Endothelial cell of umbilical vein (primary cell): ENCODE measurements around the gene CAP2. TPM values are rescaled to one million over a fixed set of nuclear protein-coding genes. Genes with fewer than 3 reads are reported as not detected.

Source experiments
- BruUV-seq: library from RNA; stranded (reverse); fragments of 400-500 nt; replicated peaks from 2 replicates; lab custom pipeline; 2021; lab: Mats Ljungman, UMichigan
- CTCF ChIA-PET: fragments of 300-600, 350-600 bp; sonication (Branson Sonifier 250); formaldehyde crosslinking; loops from one replicate; lab custom pipeline; 2021; ENCODE audit warnings: antibody characterized with exemption, inconsistent platforms; lab: Charles Lee
- POLR2A ChIA-PET: fragments of 300-600, 350-600 bp; sonication (Branson Sonifier 250); formaldehyde crosslinking; loops from one replicate; lab custom pipeline; 2021; ENCODE audit warnings: antibody characterized with exemption, inconsistent platforms; lab: Charles Lee
- DNase-seq: peaks from one replicate; pipeline ENCODE4 v3.0.0-alpha.2; 2011; ENCODE audit warnings: low read depth, low spot score
- FAIRE-seq: peaks from 2 replicates; lab custom pipeline; 2011; peaks lifted over from hg19 to GRCh38; lab: Jason Lieb, UNC
- H2AFZ ChIP-seq: 2 replicates; pipeline ENCODE4 v1.6.0; 2012; ENCODE audit warnings: low read depth, low read length, control low read depth, inconsistent platforms
- H3K27ac ChIP-seq: 2 replicates; pipeline ENCODE4 v1.5.1; 2011; ENCODE audit warnings: low read depth, mild to moderate bottlenecking, control low read depth, low read length, moderate library complexity; ENCODE audit not compliant: insufficient read depth
- H3K27me3 ChIP-seq, 2 experiments: 2 replicates each; pipeline versions ENCODE4 v1.6.0 to v1.6.1; 2011; ENCODE audit warnings: low read length in 2 of 2, mixed read lengths in 1 of 2; ENCODE audit not compliant: control insufficient read depth in 2 of 2, insufficient read depth in 2 of 2
- H3K36me3 ChIP-seq, 2 experiments: 2 replicates in 1 of 2; 3 replicates in 1 of 2; pipeline ENCODE4 v1.5.1; 2011; ENCODE audit warnings: low read length in 2 of 2, mild to moderate bottlenecking in 1 of 2, moderate library complexity in 1 of 2; ENCODE audit not compliant: control insufficient read depth in 2 of 2, insufficient read depth in 2 of 2; ENCODE audit errors: extremely low read depth in 1 of 2
- H3K4me1 ChIP-seq: 3 replicates; pipeline ENCODE4 v1.5.1; 2011; ENCODE audit warnings: mild to moderate bottlenecking, low read length; ENCODE audit not compliant: control insufficient read depth, insufficient read depth; ENCODE audit errors: extremely low read depth
- H3K4me2 ChIP-seq: 2 replicates; pipeline ENCODE4 v1.6.1; 2011; ENCODE audit warnings: low read length, control low read depth, mixed read lengths; ENCODE audit not compliant: insufficient read depth
- H3K4me3 ChIP-seq, 3 experiments: fragments of 200-600 bp in 1 of 3; sonication (generic), shearing (Covaris generic) in 1 of 3; replicated peaks in 1 of 3; 2 replicates each; pipeline ENCODE4 v1.5.1; 2011 to 2016; ENCODE audit warnings: control low read depth in 3 of 3, low read length in 3 of 3, mild to moderate bottlenecking in 2 of 3, inconsistent platforms in 1 of 3, low read depth in 1 of 3, moderate library complexity in 1 of 3; ENCODE audit not compliant: insufficient read depth in 1 of 3
- H3K79me2 ChIP-seq: 2 replicates; pipeline ENCODE4 v1.6.0; 2012; ENCODE audit warnings: low read length, inconsistent platforms; ENCODE audit not compliant: control insufficient read depth, insufficient read depth
- H3K9ac ChIP-seq: replicated peaks from 2 replicates; pipeline ENCODE3; 2011; ENCODE audit warnings: low read length, control low read depth; ENCODE audit not compliant: insufficient read depth; ENCODE audit errors: extremely low read depth
- H3K9me1 ChIP-seq: replicated peaks from 3 replicates; pipeline ENCODE4 v1.6.0; 2011; ENCODE audit warnings: mild to moderate bottlenecking, low read length; ENCODE audit not compliant: control insufficient read depth, insufficient read depth; ENCODE audit errors: extremely low read depth
- H3K9me3 ChIP-seq: replicated peaks from 2 replicates; pipeline ENCODE4 v1.5.1; 2012; ENCODE audit warnings: low read length, inconsistent platforms; ENCODE audit not compliant: control insufficient read depth, insufficient read depth
- H4K20me1 ChIP-seq: replicated peaks from 2 replicates; pipeline ENCODE3; 2011; ENCODE audit warnings: mild to moderate bottlenecking, low read length; ENCODE audit not compliant: control insufficient read depth, insufficient read depth; ENCODE audit errors: extremely low read depth
- FOS ChIP-seq: IDR thresholded peaks from 2 replicates; pipeline ENCODE4 v1.6.1; 2011; ENCODE audit warnings: mild to moderate bottlenecking, low read length, moderate library complexity, borderline replicate concordance; ENCODE audit not compliant: insufficient read depth
- GATA2 ChIP-seq: IDR thresholded peaks from 2 replicates; pipeline ENCODE4 v1.7.0; 2011; ENCODE audit warnings: low read depth, mild to moderate bottlenecking, moderate library complexity, mixed read lengths, low read length; ENCODE audit not compliant: insufficient read length, insufficient read depth
- MAX ChIP-seq: IDR thresholded peaks from 2 replicates; pipeline ENCODE4 v1.6.1; 2011; ENCODE audit not compliant: insufficient read depth, insufficient read length
- MYC ChIP-seq: IDR thresholded peaks from one replicate; pipeline ENCODE4 v1.6.1; 2011; ENCODE audit warnings: mild to moderate bottlenecking, low read depth, low read length
- POLR2AphosphoS5 ChIP-seq: IDR thresholded peaks from 2 replicates; pipeline ENCODE4 v1.6.1; 2012; ENCODE audit warnings: low read depth, mild to moderate bottlenecking, control low read depth, low read length, moderate library complexity; ENCODE audit not compliant: insufficient read depth
- dilution Hi-C: fragments of 300-500 bp; cut with MboI; formaldehyde crosslinking; loops from one replicate; pipeline ENCODE4 v1.15.0; 2019; ENCODE audit warnings: low sequenced_read_pairs; ENCODE audit not compliant: extremely low pct_ligation_motif_present
- intact Hi-C: fragments of 100-400 bp; cut with micrococcal nuclease; formaldehyde crosslinking; loops from one replicate; pipeline ENCODE4 v1.10.0; 2022
- polyA plus RNA-seq, 4 experiments: library from polyadenylated mRNA; depleted of rRNA in 3 of 4; stranded (reverse) in 3 of 4; unstranded in 1 of 4; fragments of >200 nt; gene quantifications; 2 replicates each; pipeline versions ENCODE4 v1.2.1 to v1.2.3, GENCODE V29; 2011 to 2012; ENCODE audit warnings: missing spikeins in 1 of 4
- total RNA-seq: library from RNA; stranded (reverse); gene quantifications from 2 replicates; pipeline ENCODE4 v1.2.3, GENCODE V29; 2021

The CAP2 gene
- total and polyA plus RNA-seq, 2 donors (not counting 3 experiments of a cell fraction or from before 2014, with no cell fraction given), result 12.2 to 21.3 TPM

DNA sequence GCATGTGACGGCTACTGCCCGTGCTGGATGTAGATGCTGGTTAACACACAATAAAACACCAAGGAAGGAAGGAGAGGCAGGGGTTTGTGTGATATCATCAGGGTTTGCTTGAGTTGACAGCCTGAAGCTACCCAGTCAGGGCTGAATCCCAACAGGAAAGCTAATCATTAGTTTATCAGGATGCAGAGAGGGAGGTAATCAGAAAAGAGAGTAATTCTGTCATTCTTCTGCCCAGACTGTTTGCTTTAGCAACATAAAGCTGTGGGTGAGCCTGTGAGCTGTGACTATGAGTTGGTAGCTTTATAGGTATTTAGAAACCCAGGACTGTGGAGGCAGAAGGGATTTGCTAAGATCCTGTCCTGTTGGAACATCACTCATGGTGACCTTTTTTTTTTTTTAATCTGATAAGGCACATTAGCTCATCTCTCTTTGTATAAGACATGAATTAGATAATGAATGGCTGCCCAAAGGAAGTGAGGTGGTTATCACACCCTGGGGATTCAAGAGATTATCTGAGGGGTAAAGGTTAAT, 79.3 kb downstream of the CAP2 start:
- Histone ChIP-seq H3K79me2 (no peaks in the 10 kb centered on the region), H4K20me1 (no peaks in the 10 kb centered on the region), H3K36me3 (no peaks in the 10 kb centered on the region), H3K9me3 (no peaks in the 10 kb centered on the region), H3K9me1 (no peaks in the 10 kb centered on the region), H3K4me1 (peaks cover 4% of the 10 kb centered on the region), H3K4me2 (no peak overlapping the region), H3K27me3 (no peaks in the 10 kb centered on the region), H3K27ac (no peak overlapping the region), H3K9ac (no peak overlapping the region), H3K4me3 (no peak overlapping the region), H2AFZ (no peak overlapping the region)
- peak; percentile 64 for FAIRE-seq
- dilution Hi-C loops, result no loop called here
- intact Hi-C loops, result no loop called here
- TF ChIP-seq MYC, result no peak
- CTCF ChIA-PET, result interaction anchor here (0.5 to 3.1 kb wide), 6 partner anchors 17 to 111 kb away, joined by 3 to 26 read pairs (median 4); no protein-coding TSS in a partner anchor
- no peak for DNase-seq
- POLR2A ChIA-PET, result interaction anchor here (0.6 kb wide), 1 partner anchor 23 kb away, joined by 4 read pairs; no protein-coding TSS in a partner anchor
- BruUV-seq, result no TSS peak

- TF ChIP-seq MAX (no peak), FOS (no peak), MYC (no peak), POLR2AphosphoS5 (no peak), GATA2 (no peak)
- intact Hi-C loops, result no loop called here
- Histone ChIP-seq H3K4me2 (no peak overlapping the region), H3K9ac (no peak overlapping the region), H3K9me3 (no peaks in the 10 kb centered on the region), H3K36me3 (no peaks in the 10 kb centered on the region), H3K27me3 (no peaks in the 10 kb centered on the region), H2AFZ (no peak overlapping the region), H4K20me1 (no peaks in the 10 kb centered on the region), H3K9me1 (no peaks in the 10 kb centered on the region), H3K4me3 (no peak overlapping the region), H3K4me1 (peaks cover 4% of the 10 kb centered on the region), H3K27ac (no peak overlapping the region), H3K79me2 (no peaks in the 10 kb centered on the region)
- FAIRE-seq (no peak), DNase-seq (no peak)
- no TSS peak for BruUV-seq
- POLR2A ChIA-PET, result interaction anchor here (0.6 kb wide), 1 partner anchor 637 kb away, joined by 5 read pairs; no protein-coding TSS in a partner anchor
- dilution Hi-C loops, result no loop called here
- CTCF ChIA-PET, result interaction anchor here (0.7 to 3.1 kb wide), 6 partner anchors 16 to 236 kb away, joined by 3 to 26 read pairs (median 4); no protein-coding TSS in a partner anchor
Measured at GRCh38 chr6:17473554-17473953, 80.2 kb downstream of the CAP2 start.
